H9 (cell line): ENCODE data around the gene GIPC2. TPM values are rescaled to one million over a fixed set of nuclear protein-coding genes. Genes with fewer than 3 reads are reported as not detected.
A peak's percentile ranks its signal among the peaks of the same experiment; 100 is the strongest.
"Not testable (repeated sequence)": the region's sequence is repeated elsewhere in the genome, so short reads cannot be mapped to it uniquely, and the experiment has no call there.

Experiments used
- DNase-seq: peaks from one replicate; pipeline ENCODE4 v3.0.0-alpha.2; 2017
- H2AFZ ChIP-seq: one replicate; pipeline ENCODE4 v1.6.1; 2013; ENCODE audit warnings: mild to moderate bottlenecking, low read length, control low read depth, moderate library complexity
- H2AK5ac ChIP-seq: 2 replicates; pipeline ENCODE4 v1.6.1; 2013; ENCODE audit warnings: low read length, control low read depth, mixed read lengths; ENCODE audit not compliant: insufficient read length
- H2BK120ac ChIP-seq: one replicate; pipeline ENCODE4 v1.6.1; 2013; ENCODE audit warnings: low read depth, mild to moderate bottlenecking, low read length, control low read depth, inconsistent platforms; ENCODE audit not compliant: poor library complexity, severe bottlenecking
- H2BK12ac ChIP-seq: 2 replicates; pipeline ENCODE4 v1.6.1; 2013; ENCODE audit warnings: low read length, control low read depth, mixed read lengths, low read depth; ENCODE audit not compliant: insufficient read length
- H2BK15ac ChIP-seq: 2 replicates; pipeline ENCODE4 v1.6.1; 2013; ENCODE audit warnings: low read depth, low read length, control low read depth
- H2BK20ac ChIP-seq: one replicate; pipeline ENCODE4 v1.6.1; 2013; ENCODE audit warnings: low read depth, mild to moderate bottlenecking, low read length, control low read depth, inconsistent platforms; ENCODE audit not compliant: poor library complexity, severe bottlenecking
- H2BK5ac ChIP-seq: 2 replicates; pipeline ENCODE4 v1.6.1; 2013; ENCODE audit warnings: low read length, control low read depth, mixed read lengths; ENCODE audit not compliant: insufficient read length
- H3K14ac ChIP-seq: 2 replicates; pipeline ENCODE4 v1.6.1; 2013; ENCODE audit warnings: low read length, control low read depth; ENCODE audit not compliant: insufficient read depth
- H3K18ac ChIP-seq: 2 replicates; pipeline ENCODE4 v1.6.1; 2013; ENCODE audit warnings: low read depth, mild to moderate bottlenecking, mixed read lengths, low read length, control low read depth; ENCODE audit not compliant: insufficient read length
- H3K23ac ChIP-seq: 2 replicates; pipeline ENCODE4 v1.6.1; 2013; ENCODE audit warnings: low read length, control low read depth, mixed read lengths, low read depth; ENCODE audit not compliant: insufficient read length
- H3K23me2 ChIP-seq: 2 replicates; pipeline ENCODE4 v1.6.1; 2013; ENCODE audit warnings: low read depth, mild to moderate bottlenecking, mixed read lengths, low read length, control low read depth; ENCODE audit not compliant: insufficient read length, poor library complexity, severe bottlenecking
- H3K27ac ChIP-seq: 2 replicates; pipeline ENCODE4 v1.5.1; 2013; ENCODE audit warnings: low read length, control low read depth, mixed read lengths, low read depth; ENCODE audit not compliant: insufficient read length
- H3K27me3 ChIP-seq: 2 replicates; pipeline ENCODE4 v1.6.1; 2013; ENCODE audit warnings: low read length, control low read depth, inconsistent platforms; ENCODE audit not compliant: insufficient read depth
- H3K4ac ChIP-seq: 2 replicates; pipeline ENCODE4 v1.6.1; 2013; ENCODE audit warnings: low read depth, mild to moderate bottlenecking, control low read depth, inconsistent platforms, low read length, moderate library complexity
- H3K4me1 ChIP-seq: 2 replicates; pipeline ENCODE4 v1.6.1; 2013; ENCODE audit warnings: low read length, control low read depth, inconsistent platforms; ENCODE audit not compliant: insufficient read depth
- H3K4me2 ChIP-seq: 2 replicates; pipeline ENCODE4 v1.6.1; 2013; ENCODE audit warnings: low read length, control low read depth, mixed read lengths; ENCODE audit not compliant: insufficient read length, insufficient read depth
- H3K56ac ChIP-seq: 2 replicates; pipeline ENCODE4 v1.6.1; 2013; ENCODE audit warnings: low read depth, mild to moderate bottlenecking, mixed read lengths, low read length, control low read depth; ENCODE audit not compliant: insufficient read length
- H3K79me1 ChIP-seq: 2 replicates; pipeline ENCODE4 v1.6.1; 2013; ENCODE audit warnings: low read depth, mild to moderate bottlenecking, moderate library complexity, low read length, control low read depth, inconsistent platforms; ENCODE audit not compliant: insufficient read depth, poor library complexity, severe bottlenecking
- H3K79me2 ChIP-seq: 2 replicates; pipeline ENCODE4 v1.6.1; 2013; ENCODE audit warnings: low read length, control low read depth, inconsistent platforms; ENCODE audit not compliant: insufficient read depth
- H3K9ac ChIP-seq: 2 replicates; pipeline ENCODE4 v1.6.1; 2013; ENCODE audit warnings: low read length, control low read depth, mixed read lengths; ENCODE audit not compliant: insufficient read length; ENCODE audit errors: extremely low read depth
- H3K9me3 ChIP-seq: one replicate; pipeline ENCODE4 v1.6.1; 2013; ENCODE audit warnings: low read depth, low read length, inconsistent platforms; ENCODE audit not compliant: control insufficient read depth
- H3T11ph ChIP-seq: one replicate; pipeline ENCODE4 v1.6.1; 2013; ENCODE audit warnings: mild to moderate bottlenecking, low read length, control low read depth, inconsistent platforms
- H4K20me1 ChIP-seq: one replicate; pipeline ENCODE4 v1.6.1; 2013; ENCODE audit not compliant: control insufficient read depth, insufficient read length, insufficient read depth
- H4K5ac ChIP-seq: 2 replicates; pipeline ENCODE4 v1.6.1; 2013; ENCODE audit warnings: low read depth, mild to moderate bottlenecking, mixed read lengths, low read length, control low read depth; ENCODE audit not compliant: insufficient read length
- H4K8ac ChIP-seq: replicated peaks from 2 replicates; pipeline ENCODE4 v1.6.1; 2013; ENCODE audit warnings: low read length, control low read depth, mixed read lengths, low read depth; ENCODE audit not compliant: insufficient read length
- H4K91ac ChIP-seq: 2 replicates; pipeline ENCODE4 v1.6.1; 2013; ENCODE audit warnings: low read depth, mild to moderate bottlenecking, moderate library complexity, mixed read lengths, low read length, control low read depth; ENCODE audit not compliant: insufficient read length
- H3K27ac Mint-ChIP-seq, 3 experiments: 2 replicates in 2 of 3; 3 replicates in 1 of 3; pipeline ENCODE4 v1.8.0; 2020 to 2021; ENCODE audit warnings: mixed read lengths in 3 of 3, mild to moderate bottlenecking in 1 of 3, moderate library complexity in 1 of 3
- H3K27me3 Mint-ChIP-seq: 2 replicates; pipeline ENCODE4 v1.8.0; 2021; ENCODE audit warnings: low read depth, mild to moderate bottlenecking, moderate library complexity, mixed read lengths
- H3K36me3 Mint-ChIP-seq, 3 experiments: 2 replicates in 2 of 3; 3 replicates in 1 of 3; pipeline ENCODE4 v1.8.0; 2020 to 2021; ENCODE audit warnings: low read depth in 3 of 3, mixed read lengths in 3 of 3; ENCODE audit not compliant: insufficient read depth in 1 of 3
- H3K4me1 Mint-ChIP-seq, 2 experiments: 2 replicates each; pipeline ENCODE4 v1.8.0; 2020; ENCODE audit warnings: mixed read lengths in 2 of 2
- H3K4me3 Mint-ChIP-seq, 2 experiments: 2 replicates in 1 of 2; 3 replicates in 1 of 2; pipeline ENCODE4 v1.8.0; 2020 to 2021; ENCODE audit warnings: mild to moderate bottlenecking in 2 of 2, mixed read lengths in 2 of 2, moderate library complexity in 1 of 2
- H3K9me3 Mint-ChIP-seq, 2 experiments: 2 replicates in 1 of 2; 3 replicates in 1 of 2; pipeline ENCODE4 v1.8.0; 2020; ENCODE audit warnings: mild to moderate bottlenecking in 2 of 2, mixed read lengths in 2 of 2, moderate library complexity in 1 of 2
- whole genome bisulfite sequencing: extraction: QIAGEN DNeasy Blood & Tissue Kit; methylation state at CpG from one replicate; pipeline ENCODE4 v1.1.7; 2013; ENCODE audit warnings: missing lambda C conversion rate, low lambda C conversion rate, mixed read lengths; ENCODE audit not compliant: insufficient read length; ENCODE audit errors: extremely low coverage; 5-methylcytosine and 5-hydroxymethylcytosine counted together
- total RNA-seq: library from RNA; stranded (reverse); gene quantifications from 2 replicates; pipeline ENCODE4 v1.2.1, GENCODE V29; 2021
- TF ChIP-seq, protein P1 (sequence below): fragments of 200-600 bp; sonication (generic); conservative IDR thresholded peaks from 3 replicates; pipeline ENCODE4 v1.8.0; 2021; ENCODE audit warnings: antibody characterized with exemption, mild to moderate bottlenecking

The GIPC2 gene
- total RNA-seq, 1 experiment from 2014 or later, result 0.85 TPM

GRCh38 chr1:78104322-78104721 lies 58.6 kb downstream of the GIPC2 start:
- Mint-ChIP-seq H3K27ac (no peak overlapping the region), H3K4me1 (peaks cover 11% of the 10 kb centered on the region in 2 experiments), H3K4me3 (no peak overlapping the region), H3K27me3 (no peaks in the 10 kb centered on the region), H3K36me3 (no peaks in the 10 kb centered on the region), H3K9me3 (no peaks in the 10 kb centered on the region)
- no peak for DNase-seq
- no peak overlapping the region for H2AFZ ChIP-seq
- no peaks in the 10 kb centered on the region for H3K23me2 ChIP-seq
- H3K4me2 ChIP-seq, result no peak overlapping the region
- H3K56ac ChIP-seq, result no peak overlapping the region
- H2BK5ac ChIP-seq, result no peak overlapping the region
- no peak overlapping the region for H2BK15ac ChIP-seq
- no peaks in the 10 kb centered on the region for H3K79me2 ChIP-seq
- H4K20me1 ChIP-seq, result no peaks in the 10 kb centered on the region
- no peak overlapping the region for H2AK5ac ChIP-seq
- H3K18ac ChIP-seq, result no peak overlapping the region
- H4K91ac ChIP-seq, result no peak overlapping the region
- no peaks in the 10 kb centered on the region for H3K9me3 ChIP-seq
- H4K8ac ChIP-seq, result no peak overlapping the region
- no peak overlapping the region for H3K9ac ChIP-seq
- H2BK12ac ChIP-seq, result no peak overlapping the region
- H3K14ac ChIP-seq, result no peak overlapping the region
- no peak overlapping the region for H3K27ac ChIP-seq
- TF ChIP-seq, protein P1, sequence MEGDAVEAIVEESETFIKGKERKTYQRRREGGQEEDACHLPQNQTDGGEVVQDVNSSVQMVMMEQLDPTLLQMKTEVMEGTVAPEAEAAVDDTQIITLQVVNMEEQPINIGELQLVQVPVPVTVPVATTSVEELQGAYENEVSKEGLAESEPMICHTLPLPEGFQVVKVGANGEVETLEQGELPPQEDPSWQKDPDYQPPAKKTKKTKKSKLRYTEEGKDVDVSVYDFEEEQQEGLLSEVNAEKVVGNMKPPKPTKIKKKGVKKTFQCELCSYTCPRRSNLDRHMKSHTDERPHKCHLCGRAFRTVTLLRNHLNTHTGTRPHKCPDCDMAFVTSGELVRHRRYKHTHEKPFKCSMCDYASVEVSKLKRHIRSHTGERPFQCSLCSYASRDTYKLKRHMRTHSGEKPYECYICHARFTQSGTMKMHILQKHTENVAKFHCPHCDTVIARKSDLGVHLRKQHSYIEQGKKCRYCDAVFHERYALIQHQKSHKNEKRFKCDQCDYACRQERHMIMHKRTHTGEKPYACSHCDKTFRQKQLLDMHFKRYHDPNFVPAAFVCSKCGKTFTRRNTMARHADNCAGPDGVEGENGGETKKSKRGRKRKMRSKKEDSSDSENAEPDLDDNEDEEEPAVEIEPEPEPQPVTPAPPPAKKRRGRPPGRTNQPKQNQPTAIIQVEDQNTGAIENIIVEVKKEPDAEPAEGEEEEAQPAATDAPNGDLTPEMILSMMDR, result no peak
- H3T11ph ChIP-seq, result no peak overlapping the region
- no peaks in the 10 kb centered on the region for H3K79me1 ChIP-seq
- H3K23ac ChIP-seq, result no peak overlapping the region
- no peaks in the 10 kb centered on the region; the same call in 1 of the 2 replicates for H3K4me1 ChIP-seq
- no peak overlapping the region for H2BK120ac ChIP-seq
- H2BK20ac ChIP-seq, result peak overlapping the region; percentile 26
- H3K4ac ChIP-seq, result no peak overlapping the region
- no peak overlapping the region for H4K5ac ChIP-seq
- no peaks in the 10 kb centered on the region for H3K27me3 ChIP-seq

DNA sequence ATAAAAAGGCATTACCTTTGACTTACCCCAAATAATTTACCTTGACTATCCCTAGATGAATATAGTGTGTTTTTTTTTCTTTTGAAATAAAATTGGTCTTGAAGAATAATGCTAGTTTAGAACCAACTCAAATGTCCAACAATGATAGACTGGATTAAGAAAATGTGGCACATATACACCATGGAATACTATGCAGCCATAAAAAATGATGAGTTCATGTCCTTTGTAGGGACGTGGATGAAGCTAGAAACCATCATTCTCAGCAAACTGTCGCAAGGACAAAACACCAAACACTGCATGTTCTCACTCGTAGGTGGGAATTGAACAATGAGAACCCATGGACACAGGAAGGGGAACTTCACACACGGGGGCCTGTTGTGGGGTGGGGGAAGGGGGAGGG lies 63.9 kb downstream of the GIPC2 start:
- not testable (repeated sequence) for H4K91ac ChIP-seq, H3K27ac ChIP-seq, H2BK20ac ChIP-seq, H3K27ac Mint-ChIP-seq, H3K4ac ChIP-seq, H2BK12ac ChIP-seq, H2AK5ac ChIP-seq, H2BK120ac ChIP-seq, H3K9me3 ChIP-seq, H2BK15ac ChIP-seq, H3K14ac ChIP-seq, H3K79me1 ChIP-seq, H3K56ac ChIP-seq, H3K23me2 ChIP-seq, H3K27me3 ChIP-seq, H3K79me2 ChIP-seq, H4K20me1 ChIP-seq, H3K4me1 ChIP-seq, H2AFZ ChIP-seq, H3K9ac ChIP-seq, H3K4me1 Mint-ChIP-seq, H4K5ac ChIP-seq, H3K9me3 Mint-ChIP-seq, H3K18ac ChIP-seq, H4K8ac ChIP-seq, H3K4me3 Mint-ChIP-seq, H3T11ph ChIP-seq, H3K36me3 Mint-ChIP-seq, H3K27me3 Mint-ChIP-seq, H3K23ac ChIP-seq, H2BK5ac ChIP-seq, H3K4me2 ChIP-seq, DNase-seq
- WGBS, result no CpG with 5 or more reads among the region's 4 CpGs
